ENCODE measurements around the gene ERBB4. TPM values are rescaled to one million over a fixed set of nuclear protein-coding genes. Genes with fewer than 3 reads are reported as not detected.

The ERBB4 gene
- total RNA-seq, 4 donors from 2014 or later = 0.59 to 1.5 (median 0.83) TPM

GRCh38 chr2:212117926-212118325 is 420.7 kb downstream of the ERBB4 start:
- 33 to 47% methylated on average over 2 of the region's 2 CpGs for WGBS, 2 donors
- no peak for DNase-seq (ENCODE audit: low spot score in 2 of 2)
- H3K4me3 ChIP-seq (ENCODE audit: low read depth, poor library complexity, severe bottlenecking) = no peak overlapping the region
- intact Hi-C loops (cut with DNase I; ENCODE audit: low total_unique reads) = no loop called here
- TF ChIP-seq POLR2A (IDR thresholded peaks at IDR 0.05) (no peak), CTCF (IDR thresholded peaks at IDR 0.05) (no peak)

- TF ChIP-seq CTCF (IDR thresholded peaks at IDR 0.05) (no peak), POLR2A (IDR thresholded peaks at IDR 0.05) (no peak)
- intact Hi-C loops (cut with DNase I; ENCODE audit: low total_unique reads) = no loop called here
- WGBS, 2 donors = 98 to 100% methylated on average over 1 of the region's 1 CpG
- no peak overlapping the region for H3K4me3 ChIP-seq (ENCODE audit: low read depth, poor library complexity, severe bottlenecking)
- DNase-seq (ENCODE audit: low spot score in 2 of 2) = no peak
These were observed 424.1 kb downstream of the ERBB4 start for GRCh38 chr2:212114489-212114888.

GRCh38 chr2:212112401-212112800 is 426.2 kb downstream of the ERBB4 start:
- intact Hi-C loops (cut with DNase I; ENCODE audit: low total_unique reads) = no loop called here
- 82 to 89% methylated on average over 3 of the region's 3 CpGs for WGBS, 2 donors
- no peak for DNase-seq (ENCODE audit: low spot score in 2 of 2)
- TF ChIP-seq POLR2A (IDR thresholded peaks at IDR 0.05) = no peak
- TF ChIP-seq CTCF (IDR thresholded peaks at IDR 0.05) = no peak
- no peak overlapping the region for H3K4me3 ChIP-seq (ENCODE audit: low read depth, poor library complexity, severe bottlenecking)

- DNase-seq (ENCODE audit: low spot score in 2 of 2) = no peak
- no peak for TF ChIP-seq CTCF (IDR thresholded peaks at IDR 0.05)
- TF ChIP-seq POLR2A (IDR thresholded peaks at IDR 0.05) = no peak
- H3K4me3 ChIP-seq (ENCODE audit: low read depth, poor library complexity, severe bottlenecking) = no peak overlapping the region
- WGBS, 2 donors = 51 to 53% methylated on average over 7 of the region's 7 CpGs
- intact Hi-C loops (cut with DNase I; ENCODE audit: low total_unique reads) = no loop called here
These were observed 428.6 kb downstream of the ERBB4 start for GRCh38 chr2:212109792-212110680.

GRCh38 chr2:212109217-212109616 is 429.4 kb downstream of the ERBB4 start:
- WGBS, 2 donors = 65 to 78% methylated on average over 1 of the region's 1 CpG
- H3K4me3 ChIP-seq (ENCODE audit: low read depth, poor library complexity, severe bottlenecking) = no peak overlapping the region
- TF ChIP-seq POLR2A (IDR thresholded peaks at IDR 0.05) = no peak
- TF ChIP-seq CTCF (IDR thresholded peaks at IDR 0.05) = no peak
- no peak for DNase-seq (ENCODE audit: low spot score in 2 of 2)
- intact Hi-C loops (cut with DNase I; ENCODE audit: low total_unique reads) = no loop called here

Measured in lower leg skin (tissue), 4 donors.